NCI-H2227 treated with DMSO at 0.1 percent for 48 hours (cell line): ENCODE measurements around the gene AIG1.
"Not testable (repeated sequence)": the region's sequence is repeated elsewhere in the genome, so short reads cannot be mapped to it uniquely, and the experiment has no call there.

Experiments
- DNase-seq: peaks from one replicate; lab custom pipeline; 2025; lab: John Stamatoyannopoulos, UW

Gene AIG1

DNA sequence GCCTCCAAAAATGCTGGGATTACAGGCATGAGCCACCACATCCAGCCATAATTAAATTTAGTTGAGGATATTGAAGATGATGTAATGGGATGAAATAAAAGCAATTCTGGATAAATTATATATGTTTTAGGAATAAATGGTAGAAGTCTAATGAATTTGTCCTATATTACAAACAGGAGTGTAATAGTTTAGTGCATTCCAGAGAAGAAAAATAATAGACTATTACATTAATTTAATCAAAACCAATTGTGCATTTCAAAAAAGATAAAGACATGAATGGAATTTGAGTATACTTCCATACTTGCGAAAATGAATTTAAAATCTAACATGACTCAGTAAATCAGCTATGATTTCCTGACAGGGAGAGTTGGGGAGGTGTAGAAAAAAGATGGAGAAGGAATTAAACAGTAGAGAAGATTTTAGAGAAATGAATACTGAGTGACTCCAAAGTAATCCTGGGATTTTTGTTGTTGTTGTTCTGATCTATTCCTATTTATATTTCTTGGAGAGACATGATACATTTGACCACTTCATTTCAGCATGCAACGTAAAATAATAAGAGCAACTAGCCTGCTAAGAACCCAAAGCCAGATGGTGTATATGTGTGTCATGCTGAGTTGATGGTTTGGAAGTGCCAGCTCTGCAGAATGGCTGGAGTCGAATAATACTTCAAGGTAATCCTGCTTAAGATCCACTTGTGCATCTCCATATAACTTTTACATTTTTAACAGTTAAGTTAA is 67.4 kb downstream of the AIG1 start:
- no peak for DNase-seq

- DNase-seq, result no peak
Observed at GRCh38 chr6:143128681-143129015, 68.0 kb downstream of the AIG1 start.

GRCh38 chr6:143130928-143131327 is 70.2 kb downstream of the AIG1 start:
- DNase-seq, result no peak

DNA sequence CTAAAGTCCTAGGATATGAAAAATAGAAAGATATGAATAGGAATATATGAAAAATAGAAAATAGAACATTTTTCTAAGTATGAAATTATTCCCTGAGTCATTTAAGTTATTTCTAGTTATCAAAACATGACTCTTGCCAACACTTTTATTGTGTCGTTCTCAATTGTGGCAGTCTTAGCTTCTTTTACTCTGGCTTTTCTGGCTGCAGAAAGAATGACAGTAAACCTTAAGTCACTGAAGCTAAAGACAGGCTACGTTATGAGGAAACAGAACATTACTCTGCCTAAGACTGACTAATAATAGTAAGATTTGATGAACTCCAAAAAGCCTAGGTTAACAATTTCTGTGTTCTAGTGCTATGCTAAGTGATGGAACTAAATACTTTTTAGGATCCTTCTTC is 74.6 kb downstream of the AIG1 start:
- no peak for DNase-seq

GRCh38 chr6:143135797-143136561 is 75.3 kb downstream of the AIG1 start:
- DNase-seq, result no peak

- DNase-seq, result no peak
Observed at GRCh38 chr6:143136647-143137046, 76.0 kb downstream of the AIG1 start.

- DNase-seq, result no peak
Observed at GRCh38 chr6:143139239-143139784, 78.6 kb downstream of the AIG1 start.

DNA sequence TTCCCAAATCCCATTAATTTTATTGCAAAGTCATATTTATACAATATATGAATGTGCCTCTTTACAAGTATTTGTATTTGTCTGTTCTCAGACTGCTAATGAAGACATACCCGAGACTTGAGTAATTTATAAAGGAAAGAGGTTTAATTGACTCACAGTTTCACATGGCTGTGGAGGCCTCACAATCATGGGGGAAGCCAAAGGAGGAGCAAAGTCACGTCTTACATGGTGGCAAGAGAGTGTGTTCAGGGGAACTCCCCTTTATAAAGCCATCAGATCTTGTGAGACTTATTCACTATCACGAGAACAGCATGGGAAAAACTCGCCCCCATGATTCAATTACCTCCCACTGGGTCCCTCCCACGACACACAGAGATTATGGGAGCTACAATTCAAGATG is 79.2 kb downstream of the AIG1 start:
- not testable (repeated sequence) for DNase-seq

DNA sequence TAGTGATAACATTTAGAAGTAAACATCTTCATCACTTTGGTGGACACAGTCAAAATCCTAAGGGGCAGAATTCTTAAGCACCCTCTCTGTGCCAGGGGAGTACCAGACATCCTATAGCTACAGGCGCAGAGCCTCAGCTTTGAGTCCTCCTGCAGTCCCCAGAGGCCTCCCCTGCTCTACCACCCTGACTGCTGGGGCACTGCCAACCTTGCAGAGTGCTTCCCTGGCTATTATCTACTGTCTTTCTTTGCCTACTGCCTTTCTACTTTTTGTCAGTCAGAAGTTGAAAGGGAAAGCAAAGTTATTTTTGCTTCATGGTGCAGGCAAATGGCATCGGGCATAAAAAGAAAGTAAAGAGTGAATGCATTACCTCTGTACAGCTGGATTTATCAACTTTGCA is 80.1 kb downstream of the AIG1 start:
- DNase-seq, result no peak

DNA sequence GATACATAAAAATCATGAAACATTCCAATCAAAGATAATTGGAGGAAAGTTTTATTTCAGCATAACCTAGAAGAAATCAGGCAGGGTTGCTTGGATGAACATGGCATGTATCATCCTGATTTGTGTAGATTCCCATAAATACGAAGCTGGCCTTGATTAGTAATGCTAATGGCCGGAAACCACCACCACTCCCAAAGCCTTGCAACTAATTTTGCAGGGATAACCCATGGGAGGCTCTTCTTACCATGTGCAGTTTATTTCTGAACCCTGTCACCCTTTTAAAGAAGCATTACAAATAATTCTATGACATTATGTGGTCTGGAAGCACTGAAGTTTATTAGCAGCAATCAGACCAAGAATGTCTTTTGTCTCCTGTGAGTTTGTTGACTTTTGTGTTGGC is 80.8 kb downstream of the AIG1 start:
- DNase-seq, result no peak

DNA sequence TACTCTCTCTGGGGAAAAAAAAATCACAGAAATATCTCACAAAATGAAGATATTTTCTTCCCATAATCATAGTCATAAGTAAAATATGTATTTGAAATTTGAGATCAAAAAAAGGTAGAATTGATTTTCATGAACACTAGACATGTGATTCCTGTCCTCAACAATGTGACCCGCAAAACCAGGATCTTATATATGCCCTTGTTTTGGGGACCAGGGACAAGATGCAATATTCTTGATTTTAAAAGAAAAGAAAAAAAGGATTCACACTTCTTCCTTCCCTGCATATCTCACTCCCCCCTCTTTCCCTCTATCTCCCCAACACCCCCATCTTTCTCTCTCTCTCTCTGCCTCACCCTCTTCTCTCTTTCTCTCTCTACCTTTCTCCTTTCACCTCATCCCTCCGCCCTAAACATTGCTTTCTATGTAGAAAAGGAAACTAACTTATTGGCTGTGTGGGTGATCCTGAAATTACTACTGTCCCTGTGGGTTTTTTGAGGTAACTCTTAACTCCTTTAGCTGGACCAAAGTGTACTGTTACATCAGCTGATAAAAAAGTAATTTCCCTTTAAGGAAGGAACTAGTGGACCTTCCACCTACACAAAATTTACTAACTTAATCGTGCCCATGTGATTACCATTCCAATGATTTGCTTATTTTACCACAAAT is 85.6 kb downstream of the AIG1 start:
- no peak for DNase-seq

DNA sequence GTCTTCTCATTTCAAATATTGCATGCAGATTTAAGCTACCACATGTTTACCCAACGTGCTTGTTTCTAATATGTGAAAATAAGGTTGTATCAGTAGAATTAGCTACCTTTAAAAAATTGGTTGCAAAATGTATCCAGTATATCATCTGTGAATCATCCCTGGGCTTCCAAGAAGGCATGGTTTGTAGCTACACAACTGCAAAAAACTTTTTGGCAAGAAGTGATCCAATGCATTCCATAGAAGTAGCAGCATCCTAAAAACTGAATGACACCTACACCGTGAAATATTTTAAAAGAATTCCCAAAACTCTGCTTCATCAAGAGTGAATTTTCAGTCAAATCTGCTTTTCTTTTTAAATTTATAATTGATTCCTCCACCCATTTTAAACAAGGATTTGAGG is 89.1 kb downstream of the AIG1 start:
- no peak for DNase-seq

- no peak for DNase-seq
Observed at GRCh38 chr6:143150281-143150680, 89.6 kb downstream of the AIG1 start.

DNA sequence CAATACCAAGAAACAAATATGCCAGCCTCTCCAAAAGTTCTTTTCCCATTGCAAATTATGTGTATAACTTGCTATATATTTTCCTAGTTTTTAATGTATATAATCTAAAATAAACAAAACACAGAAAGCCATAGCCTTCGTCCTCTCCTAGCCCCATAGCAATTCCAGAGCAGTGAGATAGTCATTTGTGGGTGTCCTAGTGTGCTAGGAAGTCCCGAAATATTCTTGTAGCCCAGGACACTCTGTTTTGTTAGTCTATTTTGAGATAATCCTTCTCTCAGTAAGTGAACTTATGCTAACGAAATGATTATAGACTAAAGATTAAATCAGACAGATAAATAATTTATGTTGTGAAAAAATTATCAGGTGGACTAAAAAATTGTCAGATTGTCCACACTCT is 90.7 kb downstream of the AIG1 start:
- no peak for DNase-seq

GRCh38 chr6:143155681-143156080 is 95.0 kb downstream of the AIG1 start:
- no peak for DNase-seq

GRCh38 chr6:143157131-143157530 is 96.4 kb downstream of the AIG1 start:
- no peak for DNase-seq

GRCh38 chr6:143158113-143158581 is 97.5 kb downstream of the AIG1 start:
- DNase-seq, result no peak

GRCh38 chr6:143159001-143159400 is 98.3 kb downstream of the AIG1 start:
- DNase-seq, result no peak

GRCh38 chr6:143160015-143160414 is 99.3 kb downstream of the AIG1 start:
- no peak for DNase-seq

DNA sequence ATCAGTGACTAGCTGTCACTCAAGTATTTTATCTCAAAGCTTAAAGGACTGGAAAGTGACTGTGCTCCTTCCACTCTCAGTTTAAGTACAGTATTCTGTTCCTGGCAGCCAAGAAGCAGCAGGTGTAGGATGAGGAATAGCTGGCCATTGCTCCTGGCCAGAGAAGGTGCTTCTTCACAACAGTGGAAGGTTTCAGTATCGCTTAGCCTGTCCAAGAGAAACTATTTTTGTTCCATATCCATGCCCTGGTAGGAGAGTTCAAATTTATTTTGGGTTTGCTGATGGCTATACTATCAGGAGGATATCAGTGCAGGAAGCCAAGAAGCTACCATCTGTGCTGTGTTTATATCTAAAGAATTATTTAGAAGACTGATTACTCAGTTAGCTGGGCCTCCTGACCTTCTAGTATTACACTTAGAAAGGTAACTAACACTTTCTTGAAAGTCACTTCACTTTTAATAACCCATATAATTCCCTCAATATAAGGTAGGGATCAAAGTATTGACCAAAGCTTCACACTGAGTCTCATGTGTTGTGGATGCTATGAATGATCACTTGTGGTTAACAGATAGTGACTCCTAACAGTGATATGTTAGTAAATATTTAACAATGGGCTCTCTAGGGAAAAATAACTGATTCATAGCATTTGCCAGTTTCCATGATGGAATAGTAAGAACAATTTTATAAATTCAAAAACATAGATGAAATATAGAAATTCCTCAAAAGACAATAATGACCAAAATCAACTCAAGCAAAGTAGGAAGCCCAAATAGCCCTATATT is 99.9 kb downstream of the AIG1 start:
- DNase-seq, result no peak

DNA sequence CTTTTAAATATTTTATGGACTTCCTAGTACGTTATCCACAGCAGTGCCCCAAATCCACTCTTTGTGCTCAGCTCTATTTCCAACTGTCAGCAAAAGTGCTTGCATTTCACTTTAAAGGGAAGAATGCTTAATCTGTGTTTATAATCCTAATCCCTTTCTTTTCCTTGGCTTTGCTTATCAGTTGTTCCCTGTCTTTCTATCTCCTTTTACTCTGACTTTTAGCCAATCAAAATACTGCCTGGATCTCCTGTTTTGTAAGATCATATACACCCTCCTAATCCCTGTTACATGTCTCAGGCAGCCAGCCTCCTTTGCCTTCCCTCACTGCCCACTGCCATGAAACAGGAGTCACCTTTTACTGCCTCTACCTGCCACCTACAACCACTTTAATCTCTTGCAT is 102.9 kb downstream of the AIG1 start:
- DNase-seq, result no peak

- DNase-seq, result no peak
Observed at GRCh38 chr6:143164565-143165105, 103.9 kb downstream of the AIG1 start.
